Astrocyte of the hippocampus (primary cell): Measurements from ENCODE around the gene AGBL4.

Experiments
- DNase-seq: peaks from one replicate; pipeline ENCODE4 v3.0.0; 2011; ENCODE audit warnings: low read depth, low spot score

Gene AGBL4

DNA sequence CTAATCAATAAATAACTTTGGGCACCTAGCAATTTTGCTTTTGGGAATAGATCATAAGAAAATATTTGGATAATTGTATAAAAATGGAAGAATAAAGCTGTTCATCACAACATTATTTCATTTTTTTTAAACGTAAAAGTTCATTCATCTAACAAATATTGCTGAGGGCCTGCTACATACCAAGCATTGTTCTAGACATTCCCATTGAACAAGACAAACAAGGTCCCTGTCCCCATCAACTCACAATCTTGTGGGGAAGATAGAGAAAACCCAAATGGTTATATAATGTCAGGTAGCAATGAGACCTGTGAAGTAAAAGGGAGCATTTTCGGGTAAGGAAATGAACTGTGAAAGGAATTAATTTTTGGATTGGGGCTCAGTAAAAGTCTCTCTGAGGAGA lies 1193.0 kb downstream of the AGBL4 start:
- peak; percentile 13 for DNase-seq

DNA sequence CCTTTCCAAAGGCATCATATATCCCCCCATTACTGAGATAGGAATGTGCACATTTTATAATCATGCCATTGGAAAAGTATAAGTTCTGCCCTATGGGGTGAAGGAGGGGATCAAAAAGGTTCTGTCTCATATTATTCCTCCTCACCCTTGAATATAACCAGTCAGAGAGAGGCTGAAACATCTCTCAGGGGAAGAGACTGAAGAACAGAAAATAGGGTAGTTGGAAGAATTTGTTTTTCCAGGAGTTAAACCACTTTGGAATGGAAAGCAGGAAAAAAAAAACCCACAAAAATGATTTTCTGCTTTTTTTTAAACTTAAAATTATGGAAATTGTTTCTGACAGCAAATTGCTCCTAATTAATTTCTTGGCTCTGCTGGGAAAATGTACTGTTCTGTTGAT lies 1194.3 kb downstream of the AGBL4 start:
- DNase-seq = no peak

DNA sequence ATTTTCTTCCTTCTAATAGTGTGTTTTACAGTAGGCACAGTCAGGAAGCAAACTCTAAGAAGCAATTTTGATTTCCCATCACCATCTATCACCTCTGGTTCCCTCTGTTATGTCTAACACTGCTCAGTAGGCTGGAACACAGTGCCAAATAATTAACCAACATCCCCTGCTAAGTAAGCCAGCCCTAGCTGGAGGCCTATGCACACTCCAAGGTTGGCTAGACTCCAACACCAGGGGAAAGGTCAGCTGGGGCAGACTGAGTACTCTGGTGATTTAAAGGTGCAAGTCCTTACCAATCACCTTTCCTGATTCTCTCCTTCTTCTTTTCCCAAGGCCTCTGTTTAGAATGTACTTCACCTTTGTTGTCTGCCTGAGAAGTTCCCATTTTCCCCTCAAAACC lies 1200.6 kb downstream of the AGBL4 start:
- peak; percentile 23 for DNase-seq

DNA sequence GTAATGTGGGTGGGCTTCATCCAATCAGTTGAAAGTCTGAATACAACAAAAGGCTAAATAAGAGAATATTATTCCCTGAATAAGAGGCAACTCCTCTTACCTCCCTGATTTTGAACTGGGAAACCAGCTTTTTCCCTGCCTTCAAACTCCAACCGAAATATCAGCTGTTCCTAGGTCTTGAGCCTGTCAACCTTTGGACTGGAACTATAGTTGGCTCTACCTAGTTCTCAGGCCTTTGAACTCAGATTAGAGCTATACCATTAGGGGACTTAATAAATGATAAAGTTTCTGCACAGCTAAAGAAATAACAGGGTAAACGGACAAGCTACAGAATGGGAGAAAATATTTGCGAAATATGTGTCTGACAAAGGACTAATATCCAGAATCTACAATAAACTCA lies 1203.3 kb downstream of the AGBL4 start:
- DNase-seq = no peak

DNA sequence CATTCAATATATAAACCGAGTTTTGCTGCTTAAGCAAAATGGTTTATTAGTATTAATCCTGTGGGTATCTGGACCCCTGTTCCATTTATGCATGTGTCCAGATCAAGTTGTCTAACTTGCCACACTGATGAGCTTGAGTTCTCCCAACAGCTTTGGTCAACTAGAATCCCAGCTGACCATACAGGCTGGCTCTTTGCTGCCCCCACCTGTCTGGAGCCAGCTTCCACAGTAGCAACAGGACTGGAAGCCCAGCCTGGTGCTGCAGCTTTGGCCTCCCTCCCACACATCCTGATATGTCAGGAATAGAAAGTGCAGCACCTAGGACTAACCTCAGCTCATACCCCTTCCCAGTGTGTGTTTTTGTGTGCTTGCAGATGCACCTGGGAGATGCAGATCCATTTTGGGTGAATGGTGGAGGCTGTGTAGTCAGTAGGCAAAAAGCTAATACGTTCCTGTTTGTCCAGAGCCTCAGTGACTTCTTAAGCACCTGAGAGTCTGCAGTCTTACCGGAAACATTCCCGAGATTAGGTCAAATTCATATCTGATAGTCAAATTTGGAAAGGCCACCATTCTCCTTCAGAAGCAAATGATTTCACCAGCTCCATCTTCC lies 1206.1 kb downstream of the AGBL4 start:
- DNase-seq = peak; percentile 81

DNA sequence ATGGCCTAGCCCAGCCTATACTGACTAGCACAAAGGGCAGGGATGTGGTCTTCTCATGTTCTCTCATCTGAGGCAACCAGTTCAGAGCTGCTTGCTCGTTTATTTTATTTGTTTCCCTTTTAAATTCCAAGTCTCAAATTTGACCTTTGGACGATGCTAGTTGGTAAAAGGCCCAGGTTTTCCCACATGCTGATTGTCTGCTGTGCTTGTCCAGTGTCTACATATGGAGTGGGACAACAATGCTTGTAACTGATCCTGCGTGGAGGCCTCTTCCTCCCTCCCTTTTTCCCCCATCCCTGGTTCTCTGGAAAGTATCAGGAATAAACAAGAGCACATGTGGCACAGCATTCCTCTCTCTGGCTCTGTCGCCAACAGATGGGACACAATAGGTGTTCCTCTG lies 1213.0 kb downstream of the AGBL4 start:
- no peak for DNase-seq

DNA sequence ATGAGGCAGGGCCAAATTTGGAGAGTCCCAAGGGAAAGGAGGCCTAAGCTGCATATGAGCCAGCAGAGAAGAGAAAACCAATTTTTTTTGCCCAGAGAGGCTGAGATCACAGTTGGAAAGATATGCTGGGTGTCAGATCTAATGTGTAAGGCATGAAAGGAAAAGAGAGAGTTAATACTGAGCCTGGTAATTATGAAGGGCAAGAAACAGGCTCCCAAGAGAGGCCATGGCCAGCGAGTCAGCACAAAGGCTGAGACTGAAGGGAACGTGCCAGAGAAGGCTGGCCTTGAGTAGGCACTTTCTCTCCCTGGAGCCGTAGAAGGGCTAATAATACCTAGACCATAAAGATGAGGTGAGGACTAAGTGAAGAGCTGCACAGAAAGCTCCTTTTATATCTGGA lies 1215.3 kb downstream of the AGBL4 start:
- no peak for DNase-seq

DNA sequence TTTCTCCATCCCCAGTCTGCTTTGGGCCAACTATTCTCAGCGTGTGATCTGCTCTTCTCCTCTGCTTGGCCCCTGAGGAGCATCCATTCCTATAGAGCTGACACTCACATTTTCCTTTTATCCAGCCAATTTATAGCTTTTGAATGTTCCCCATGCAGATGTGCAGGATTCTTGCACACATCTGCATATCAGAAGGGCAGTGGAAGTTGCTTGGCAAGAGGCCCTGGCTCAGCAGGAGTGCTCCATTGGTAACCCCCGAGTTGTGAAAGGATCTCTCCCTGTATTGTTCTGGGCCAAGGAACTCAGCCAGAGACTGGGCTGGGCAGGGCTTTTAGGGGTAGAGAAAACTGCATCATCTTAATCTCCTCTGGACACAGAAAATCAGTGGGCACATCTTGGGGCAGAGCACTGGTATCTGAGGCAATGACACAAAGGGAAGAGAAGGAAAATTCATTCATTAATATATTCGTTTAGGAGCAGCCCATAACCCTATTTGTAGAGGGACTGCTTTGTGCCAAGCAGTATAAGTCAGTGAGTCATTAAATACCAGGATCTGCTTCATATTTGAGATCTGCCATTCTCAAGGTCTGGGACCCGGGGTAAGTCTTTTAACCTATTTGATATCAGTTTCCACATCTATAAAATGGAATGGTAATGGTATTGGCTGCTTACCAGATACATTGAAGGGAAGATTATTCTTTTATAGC lies 1216.0 kb downstream of the AGBL4 start:
- DNase-seq = peak; percentile 11

DNA sequence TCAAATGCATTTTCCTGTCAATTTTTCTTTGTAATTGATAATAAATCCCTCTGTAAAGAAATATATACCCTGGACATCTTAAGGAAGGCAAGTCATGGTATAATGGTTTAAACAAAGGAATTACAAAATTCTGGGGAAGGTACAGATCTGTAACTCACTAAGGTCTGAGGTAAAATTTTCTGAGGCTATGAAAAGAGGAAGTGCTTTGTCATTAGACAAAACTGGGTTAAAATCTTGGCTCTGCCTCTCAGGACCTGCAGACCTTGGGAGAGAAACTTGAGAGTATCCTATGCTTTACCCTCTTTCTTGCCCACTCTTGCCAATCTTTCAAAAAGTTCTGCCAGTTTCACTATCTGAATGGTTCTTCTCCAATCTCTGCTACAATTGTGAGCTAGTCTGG lies 1220.3 kb downstream of the AGBL4 start:
- DNase-seq = no peak

DNA sequence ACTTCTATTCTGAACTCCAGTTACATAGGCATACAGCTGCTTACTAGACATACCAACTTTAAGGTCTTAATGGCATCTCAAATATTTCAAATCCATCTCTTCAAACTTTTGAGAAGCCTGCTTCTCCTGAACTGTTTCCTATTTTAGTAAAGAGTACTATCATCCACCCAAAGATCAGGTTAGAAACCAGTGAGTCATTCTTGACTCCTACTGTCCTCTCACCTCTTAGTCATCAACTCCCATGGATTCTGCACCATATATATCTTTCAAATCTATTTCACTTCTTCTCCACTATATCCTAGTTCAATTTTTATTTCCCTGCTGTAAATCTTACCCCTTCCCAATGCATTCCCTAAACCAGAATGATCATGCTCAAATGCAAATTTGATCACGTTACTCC lies 1228.9 kb downstream of the AGBL4 start:
- no peak for DNase-seq

DNA sequence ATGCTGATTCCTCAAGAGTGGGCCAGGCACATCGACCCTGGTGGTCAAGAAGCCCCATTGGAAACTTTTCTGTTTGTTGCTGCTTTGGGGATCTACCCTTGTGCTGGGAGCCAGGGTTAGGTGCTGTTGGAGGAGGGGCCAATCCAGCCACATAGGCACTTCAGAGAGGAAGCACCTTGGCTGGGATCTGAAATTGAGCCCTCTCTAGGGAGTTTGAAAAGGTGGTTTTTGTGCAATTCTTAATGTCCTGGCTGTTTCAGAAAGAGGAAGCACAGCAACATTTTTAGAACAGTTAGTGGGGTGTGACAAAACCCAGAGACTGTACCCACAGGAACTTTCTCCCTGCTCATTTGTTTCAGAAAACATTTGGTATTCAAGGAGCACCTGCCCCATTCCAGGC lies 1229.9 kb downstream of the AGBL4 start:
- no peak for DNase-seq

DNA sequence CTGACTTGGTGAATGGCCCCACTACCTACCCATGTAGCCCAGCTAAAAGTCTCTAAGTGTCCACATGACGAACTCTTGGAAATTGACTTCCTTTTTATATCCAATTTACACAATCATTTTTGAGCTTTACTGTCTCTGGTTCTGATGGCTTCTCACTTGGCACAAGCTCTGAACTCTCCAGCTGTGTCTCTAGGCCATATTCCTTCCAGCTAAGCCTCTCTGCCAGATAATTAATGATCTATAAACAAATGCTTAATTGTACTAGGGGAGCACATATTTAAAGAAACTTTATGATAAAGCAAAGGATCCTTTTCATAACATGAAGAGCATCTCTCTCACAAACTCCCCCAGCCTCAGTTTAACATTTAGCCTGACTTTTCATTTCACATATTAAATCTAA lies 1230.8 kb downstream of the AGBL4 start:
- DNase-seq = no peak

DNA sequence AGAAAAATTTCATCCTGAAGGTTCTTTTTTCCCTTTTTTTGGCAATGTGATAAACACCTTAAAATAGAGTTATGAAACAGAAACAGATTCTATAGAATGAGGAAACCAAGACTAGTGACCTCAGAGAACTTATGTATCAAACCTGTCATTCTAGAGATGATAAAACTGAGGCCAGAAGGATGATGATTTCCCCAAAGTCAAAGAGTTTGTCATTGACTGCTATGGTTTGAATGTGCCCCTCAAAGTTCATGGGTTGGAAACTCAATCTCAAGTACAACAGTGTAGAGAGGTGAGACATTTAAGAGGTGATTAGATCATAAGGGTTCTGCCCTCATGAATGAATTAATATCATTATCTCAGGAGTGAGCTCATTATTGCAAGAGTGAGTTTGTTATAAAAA lies 1233.4 kb downstream of the AGBL4 start:
- DNase-seq = no peak

DNA sequence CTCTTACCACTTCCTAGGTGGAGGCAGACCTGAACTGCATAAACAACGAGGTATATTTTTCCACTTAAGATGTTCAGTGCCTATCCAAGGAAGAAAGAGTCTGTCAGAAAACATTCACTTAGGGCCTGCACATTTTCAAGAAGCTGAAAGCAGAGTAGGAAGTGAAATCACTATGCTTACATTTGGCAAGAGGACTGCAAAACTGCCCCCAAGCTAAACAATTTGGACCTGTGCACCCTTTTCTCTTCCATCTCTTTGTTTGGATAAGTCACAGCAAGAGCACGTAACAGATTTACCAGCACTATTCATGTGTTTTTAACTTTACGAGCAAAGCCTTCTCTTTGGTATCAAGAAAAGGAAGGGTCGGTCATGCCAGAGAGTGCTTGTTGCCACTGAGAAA lies 1233.9 kb downstream of the AGBL4 start:
- no peak for DNase-seq

DNA sequence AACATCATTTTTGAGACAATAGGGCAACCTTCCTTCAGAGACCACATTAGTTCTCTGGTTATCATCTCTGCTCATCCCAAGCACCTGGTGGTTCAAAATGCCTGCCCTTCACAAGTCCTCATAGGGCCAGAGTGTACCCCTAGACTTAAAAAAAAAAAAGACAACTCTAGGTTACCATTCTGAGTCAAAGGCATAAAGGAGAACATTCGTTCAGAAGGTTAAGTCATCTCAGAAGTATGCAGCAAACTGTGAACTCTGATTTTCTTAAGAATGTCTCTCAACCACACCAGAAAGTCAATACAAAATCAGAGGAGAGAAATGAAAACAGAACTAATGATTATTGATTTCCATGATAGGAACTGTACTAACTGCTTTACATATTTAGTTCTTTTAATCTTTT lies 1237.9 kb downstream of the AGBL4 start:
- no peak for DNase-seq

DNA sequence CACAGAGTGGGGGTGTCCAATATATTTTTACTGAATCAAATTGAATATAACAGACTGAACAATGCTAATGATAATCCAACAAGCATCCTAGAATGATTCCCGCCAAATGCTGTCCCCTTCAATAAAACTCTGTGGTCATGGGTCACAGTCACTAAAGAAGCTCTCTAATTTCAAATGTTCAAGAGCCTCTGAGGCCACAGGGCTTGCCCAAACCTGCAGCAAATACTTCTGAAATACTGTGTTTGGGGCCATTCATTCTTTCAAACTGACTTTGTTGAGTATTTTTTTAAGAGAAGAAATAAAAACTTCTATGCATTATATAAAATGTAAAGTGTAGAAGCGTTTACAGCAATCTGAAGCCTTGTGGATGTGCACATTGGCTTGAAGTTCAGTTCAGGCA lies 1239.5 kb downstream of the AGBL4 start:
- DNase-seq = no peak

DNA sequence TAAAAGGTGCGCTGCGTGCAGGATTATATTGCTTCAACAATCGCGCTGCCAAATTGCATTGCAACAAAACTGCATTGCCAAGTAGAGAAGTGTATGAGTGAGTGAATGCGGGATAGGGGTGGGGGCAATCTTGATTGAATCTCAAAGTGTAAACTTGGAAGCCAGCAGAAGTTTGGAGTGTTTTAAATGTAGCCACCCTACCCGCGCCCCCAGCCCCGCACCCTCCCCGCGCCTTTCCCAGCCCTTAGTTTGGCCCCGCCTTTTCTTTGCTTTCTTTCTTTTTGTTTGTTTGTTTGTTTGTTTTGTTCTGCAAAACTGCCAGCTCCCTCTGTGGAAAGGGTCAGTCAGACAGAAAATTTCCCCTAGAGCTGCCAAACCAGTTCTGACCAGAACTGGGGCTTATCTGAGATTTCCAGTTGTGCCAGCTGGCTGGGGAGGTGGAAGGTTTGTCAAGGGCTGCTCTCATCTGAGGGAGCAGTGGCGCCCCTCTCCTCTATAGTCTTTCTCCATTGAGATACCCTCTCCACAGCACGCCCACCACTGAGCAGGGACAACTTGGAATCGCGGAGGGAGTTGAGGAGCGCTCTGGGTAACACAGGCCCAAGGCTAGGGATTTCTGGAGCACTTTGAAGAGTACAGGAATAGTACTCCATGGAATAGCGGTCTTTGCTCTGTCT lies 1246.4 kb downstream of the AGBL4 start:
- DNase-seq = peak; percentile 53

DNA sequence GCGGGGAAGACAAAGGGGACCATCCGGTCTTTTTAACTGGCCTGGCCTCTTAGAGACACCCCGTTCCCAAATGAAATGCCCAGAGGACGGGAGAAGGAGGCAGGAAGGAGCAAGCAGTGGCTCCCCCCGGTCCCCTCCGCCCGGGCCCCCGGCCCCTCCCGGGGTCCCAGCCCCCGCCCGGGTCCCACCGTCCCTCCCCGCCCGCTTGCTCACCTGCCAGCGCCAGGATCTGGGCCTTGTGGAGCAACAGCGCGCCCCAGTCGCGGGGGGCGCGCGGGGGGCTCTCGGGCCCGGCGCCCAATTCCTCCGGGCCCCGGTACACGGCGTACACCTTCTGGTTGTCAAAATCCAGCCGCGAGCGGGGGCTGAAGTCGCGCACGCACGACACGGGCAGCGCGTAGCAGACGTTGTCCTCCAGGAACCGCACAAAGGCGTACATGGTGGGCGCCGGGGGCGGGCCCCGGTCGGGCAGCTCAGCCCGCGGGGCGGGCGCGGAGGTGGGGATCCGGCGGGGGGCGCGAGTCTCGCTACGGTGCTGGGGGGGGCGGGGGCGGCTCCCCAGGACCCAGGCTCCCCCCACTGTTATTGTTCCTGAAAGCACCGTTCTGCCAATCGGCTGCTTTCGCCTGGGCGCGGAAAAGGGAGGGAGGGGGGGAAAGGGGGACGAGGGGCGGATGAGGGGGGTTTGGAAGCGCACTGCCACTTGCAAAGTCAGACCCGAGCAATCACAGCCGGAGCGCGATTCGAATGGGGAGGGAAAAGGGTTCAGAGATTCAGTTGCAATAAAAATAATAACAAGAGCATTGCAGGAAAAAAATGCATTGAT lies 1247.1 kb downstream of the AGBL4 start, which contains the start of gene BEND5:
Gene BEND5, minus strand, starts transcription at position 499 of the 826 bp plus-strand sequence. Its CDS starts 60 bp downstream, at position 439.
- peak; percentile 83 for DNase-seq

DNA sequence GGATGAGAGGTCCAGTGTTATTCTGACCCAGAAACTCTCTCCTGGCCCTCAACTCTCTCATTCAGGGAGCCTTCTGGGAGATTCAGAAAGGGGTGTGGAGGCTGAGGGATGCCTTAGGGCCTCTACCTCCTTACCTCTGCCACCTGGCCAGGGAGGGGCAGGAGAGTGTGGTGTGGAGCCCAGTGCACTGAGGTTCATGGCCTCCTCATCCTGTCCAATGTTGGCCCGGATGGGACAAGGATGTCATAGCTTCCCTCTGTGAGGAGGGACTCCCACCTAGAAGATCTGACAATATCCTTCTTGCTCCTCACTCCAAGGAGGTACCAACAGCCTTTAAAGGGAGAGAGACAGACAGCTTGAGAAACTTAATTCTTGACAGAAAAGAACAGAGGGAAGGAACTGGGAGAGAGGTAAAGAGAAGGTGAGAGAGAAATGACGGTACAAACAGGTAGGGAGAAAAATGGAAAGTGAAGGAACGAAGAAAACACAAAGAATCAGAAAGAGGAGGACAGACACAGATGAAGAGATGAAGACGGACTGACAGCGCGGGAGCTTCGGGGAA lies 1247.8 kb downstream of the AGBL4 start:
- DNase-seq = peak; percentile 16

DNA sequence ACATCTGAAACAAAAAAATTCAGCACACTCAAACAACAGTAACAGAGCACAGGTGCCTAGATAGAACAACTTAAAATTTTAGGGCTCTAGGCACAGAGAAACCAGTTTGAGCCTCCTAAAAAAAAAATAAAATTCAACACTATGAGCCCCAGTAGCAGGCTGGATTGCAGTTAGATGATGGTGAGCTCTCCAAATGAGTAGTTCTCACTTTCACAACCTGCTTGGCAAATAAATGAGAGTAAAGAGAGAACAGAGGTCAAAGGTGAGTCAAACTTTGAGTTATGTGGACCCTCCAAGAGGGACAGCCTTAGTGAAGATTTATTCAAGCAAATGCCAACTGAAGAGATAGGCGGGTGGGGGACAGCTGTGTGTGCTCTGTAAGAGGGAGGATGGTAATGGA lies 1250.6 kb downstream of the AGBL4 start:
- DNase-seq = no peak

DNA sequence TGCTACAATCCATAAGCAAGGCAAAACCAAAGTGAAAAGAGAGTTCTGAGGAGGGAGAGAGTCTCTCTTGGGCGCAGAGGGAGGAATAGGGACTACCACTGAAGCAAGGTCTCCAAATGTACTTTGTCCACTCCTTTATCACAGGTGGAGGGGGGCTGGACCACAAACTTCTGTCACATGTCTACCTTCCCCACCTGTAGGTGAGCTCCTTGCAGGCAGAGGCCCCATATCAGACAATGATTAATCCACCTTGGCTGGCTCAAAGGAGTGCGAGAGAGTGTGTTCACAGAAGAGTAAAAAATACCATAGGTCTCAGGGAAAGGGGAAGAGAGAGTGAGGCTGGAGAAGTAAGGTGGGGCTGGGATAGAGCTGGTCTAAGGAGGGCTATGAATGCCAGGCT lies 1251.5 kb downstream of the AGBL4 start:
- DNase-seq = no peak

DNA sequence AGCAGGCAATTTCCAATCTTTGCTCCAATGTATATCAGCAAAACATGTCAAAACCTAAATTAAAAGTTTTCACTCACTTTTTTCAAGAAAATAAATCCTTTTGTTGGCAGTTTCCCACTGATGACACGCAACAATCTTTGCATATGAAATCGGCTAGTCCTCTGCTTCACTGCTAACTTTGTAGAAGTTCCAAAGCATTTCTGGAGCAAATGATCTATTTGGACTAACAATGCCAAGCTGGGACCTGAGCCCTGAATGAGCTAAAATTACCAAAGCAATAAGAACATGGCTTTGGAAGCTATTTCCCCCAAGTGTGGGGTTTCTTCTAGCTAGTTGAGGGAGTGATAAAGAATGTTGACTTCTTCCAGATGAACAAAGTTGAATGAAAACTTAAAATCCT lies 1252.2 kb downstream of the AGBL4 start:
- DNase-seq = peak; percentile 17
